Immature natural killer cell (primary cell): ENCODE results near the gene PDIA5. TPM values are rescaled to one million over a fixed set of nuclear protein-coding genes. Genes with fewer than 3 reads are reported as not detected.

Experiments
- DNase-seq, 3 donors: peaks; one replicate each; pipeline ENCODE4 v3.0.0; 2022; ENCODE audit warnings: mixed read lengths in 1 of 3
- H3K27ac Mint-ChIP-seq, 6 donors: one replicate each; pipeline ENCODE4 v1.8.0; 2020; ENCODE audit warnings: mixed read lengths in 6 of 6, mild to moderate bottlenecking in 5 of 6, inconsistent platforms in 4 of 6, moderate library complexity in 3 of 6
- H3K27me3 Mint-ChIP-seq, 3 donors: one replicate each; pipeline ENCODE4 v1.8.0; 2020 to 2021; ENCODE audit warnings: low read depth in 3 of 3, mild to moderate bottlenecking in 3 of 3, mixed read lengths in 3 of 3, moderate library complexity in 3 of 3, inconsistent platforms in 1 of 3
- H3K36me3 Mint-ChIP-seq, 3 donors: one replicate each; pipeline ENCODE4 v1.8.0; 2020; ENCODE audit warnings: mixed read lengths in 3 of 3, inconsistent platforms in 2 of 3, mild to moderate bottlenecking in 2 of 3
- H3K4me1 Mint-ChIP-seq, 2 donors: one replicate each; pipeline ENCODE4 v1.8.0; 2020; ENCODE audit warnings: inconsistent platforms in 2 of 2, mild to moderate bottlenecking in 2 of 2, mixed read lengths in 2 of 2, moderate library complexity in 1 of 2
- H3K4me3 Mint-ChIP-seq, 5 donors: one replicate each; pipeline ENCODE4 v1.8.0; 2020; ENCODE audit warnings: mild to moderate bottlenecking in 5 of 5, mixed read lengths in 5 of 5, inconsistent platforms in 3 of 5, moderate library complexity in 3 of 5
- H3K9me3 Mint-ChIP-seq, 6 donors: one replicate each; pipeline ENCODE4 v1.8.0; 2020; ENCODE audit warnings: mild to moderate bottlenecking in 6 of 6, mixed read lengths in 6 of 6, inconsistent platforms in 4 of 6, moderate library complexity in 3 of 6
- polyA plus RNA-seq, 3 donors: library from polyadenylated mRNA; unstranded; fragments of 300-500 nt; fragmentation: Illumina TruSeq; gene quantifications; one replicate each; pipeline ENCODE4 v1.2.3, GENCODE V29; 2021

The PDIA5 gene
- polyA plus RNA-seq, 3 donors from 2014 or later = 0.74 to 1.3 TPM; not detected in 1

DNA sequence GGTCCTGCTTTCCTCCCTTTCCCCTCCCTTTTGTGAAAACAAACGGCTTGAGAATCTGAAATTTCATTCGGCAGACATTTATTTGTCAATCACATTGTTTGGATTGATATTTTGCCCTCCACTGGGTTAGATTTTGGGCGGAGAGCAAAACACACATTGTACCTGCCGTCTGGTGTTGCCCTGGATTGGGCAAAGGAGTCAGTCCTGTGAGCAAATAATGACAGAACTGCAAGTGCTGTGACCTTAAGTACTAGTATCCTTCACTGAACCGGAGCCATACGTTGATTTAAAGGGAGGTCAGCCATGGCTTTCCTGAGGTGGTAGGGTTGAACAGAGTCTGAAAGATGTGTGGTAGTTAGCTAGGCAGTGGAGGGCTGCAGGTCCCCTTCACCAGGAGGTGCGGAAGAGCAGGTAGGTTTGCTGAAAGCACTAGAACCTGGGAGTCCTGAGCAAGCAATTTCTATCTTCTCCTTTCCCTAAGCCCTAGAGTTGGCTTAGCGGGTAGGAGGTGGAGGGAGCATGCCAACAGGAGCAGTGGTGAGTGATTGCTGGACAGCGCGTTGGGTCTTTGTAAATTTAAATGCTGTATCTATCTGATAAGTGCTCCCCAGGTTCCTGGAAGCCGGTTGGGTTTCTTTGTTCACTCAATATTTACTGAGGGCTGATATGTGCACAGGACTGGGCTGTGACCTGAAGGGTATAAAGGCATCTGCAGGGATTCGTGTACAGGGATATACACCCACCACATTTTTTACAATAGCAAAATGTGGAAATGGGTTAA, 2.0 kb downstream of the PDIA5 start:
- Mint-ChIP-seq H3K36me3 (no peaks in the 10 kb centered on the region), H3K27ac (no peak overlapping the region), H3K4me1 (peaks cover 16 to 18% of the 10 kb centered on the region in 2 donors), H3K9me3 (no peaks in the 10 kb centered on the region), H3K27me3 (peaks cover 1 to 11% (median 8%) of the 10 kb centered on the region in 3 donors), H3K4me3 (peak overlapping the region; percentile 2 to 71 (median 46))
- no peak for DNase-seq

DNA sequence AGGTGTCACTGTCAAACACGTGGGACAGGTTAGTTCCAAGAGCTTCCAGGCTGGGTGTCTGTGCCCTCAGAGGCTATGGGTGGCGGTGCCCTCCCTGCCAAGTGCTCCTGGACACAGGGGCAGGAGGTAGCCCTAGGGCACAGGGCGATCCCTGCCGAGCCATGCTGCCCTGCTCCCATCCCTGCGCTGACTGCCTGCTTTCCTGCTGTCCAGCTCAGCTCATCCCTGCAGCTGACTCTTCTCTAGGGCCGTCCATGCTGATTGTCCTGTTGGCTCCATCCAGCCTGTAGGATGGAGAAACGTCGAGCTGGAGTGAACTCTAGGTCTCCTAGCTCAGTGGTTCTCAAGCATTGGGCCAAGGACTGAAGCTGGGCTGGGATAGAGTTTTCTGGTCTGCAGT, 3.7 kb downstream of the PDIA5 start:
- Mint-ChIP-seq H3K4me3 (no peak overlapping the region), H3K9me3 (no peaks in the 10 kb centered on the region), H3K27ac (no peak overlapping the region), H3K27me3 (peaks cover 2 to 13% (median 6%) of the 10 kb centered on the region in 3 donors), H3K4me1 (peaks cover 16 to 18% of the 10 kb centered on the region in 2 donors), H3K36me3 (no peaks in the 10 kb centered on the region)
- no peak for DNase-seq

DNA sequence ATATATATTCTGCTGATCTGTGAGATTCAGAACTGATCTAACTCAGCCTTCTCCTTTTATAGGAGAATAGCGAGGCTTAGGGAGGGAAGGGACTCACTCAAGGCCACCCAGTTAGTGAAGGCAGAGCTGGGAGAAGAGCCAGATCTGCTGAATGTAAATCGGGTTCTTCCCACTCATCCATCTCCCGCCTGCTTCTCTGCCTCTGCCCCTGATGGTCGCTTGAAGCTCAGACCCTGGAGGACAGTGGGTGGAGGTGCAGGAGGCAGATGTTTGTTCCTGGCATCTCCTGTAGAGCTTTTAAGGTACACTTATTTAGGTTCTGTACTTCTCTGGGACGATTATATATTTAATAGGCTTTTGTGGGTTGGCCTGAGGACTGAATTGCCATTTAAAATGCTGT, 4.3 kb downstream of the PDIA5 start:
- H3K27ac Mint-ChIP-seq = no peak overlapping the region
- no peak for DNase-seq
- peaks cover 16 to 17% of the 10 kb centered on the region in 2 donors for H3K4me1 Mint-ChIP-seq
- H3K9me3 Mint-ChIP-seq = no peaks in the 10 kb centered on the region
- no peaks in the 10 kb centered on the region for H3K36me3 Mint-ChIP-seq
- no peak overlapping the region for H3K4me3 Mint-ChIP-seq
- peaks cover 2 to 13% (median 6%) of the 10 kb centered on the region in 3 donors for H3K27me3 Mint-ChIP-seq

DNA sequence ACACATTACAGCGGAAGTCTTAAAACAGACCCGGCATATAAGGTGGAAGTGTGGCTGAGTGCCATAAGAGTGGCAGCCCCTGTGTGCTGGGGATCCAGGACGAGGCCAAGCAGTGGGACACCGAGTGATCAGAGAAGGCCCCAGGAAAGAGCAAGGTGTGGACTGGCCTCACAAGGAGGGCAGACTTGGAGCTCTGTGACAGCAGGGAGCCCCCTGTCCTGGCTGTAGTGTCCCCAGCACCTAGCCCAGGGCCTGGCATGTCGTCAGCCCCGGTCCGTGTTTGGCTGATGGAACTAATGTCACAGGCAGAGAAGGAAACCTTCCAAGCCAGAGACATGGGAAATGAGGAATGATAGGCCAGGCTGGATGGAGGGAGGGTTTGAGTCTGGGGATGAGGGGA, 4.8 kb downstream of the PDIA5 start:
- no peaks in the 10 kb centered on the region for H3K9me3 Mint-ChIP-seq
- peaks cover 13% of the 10 kb centered on the region in 2 donors for H3K4me1 Mint-ChIP-seq

GRCh38 chr3:123072152-123072551, 5.3 kb downstream of the PDIA5 start:
- Mint-ChIP-seq H3K4me1 (peaks cover 10 to 12% of the 10 kb centered on the region in 2 donors), H3K9me3 (no peaks in the 10 kb centered on the region), H3K4me3 (no peak overlapping the region), H3K36me3 (no peaks in the 10 kb centered on the region), H3K27me3 (peaks cover 2 to 10% (median 4%) of the 10 kb centered on the region in 3 donors), H3K27ac (no peak overlapping the region)
- DNase-seq = no peak

More for the DNA sequence above, 4.8 kb downstream of the PDIA5 start:
- DNase-seq = no peak
- no peaks in the 10 kb centered on the region for H3K36me3 Mint-ChIP-seq
- peaks cover 2 to 10% (median 4%) of the 10 kb centered on the region in 3 donors for H3K27me3 Mint-ChIP-seq
- H3K27ac Mint-ChIP-seq = no peak overlapping the region
- no peak overlapping the region for H3K4me3 Mint-ChIP-seq

- no peaks in the 10 kb centered on the region for H3K9me3 Mint-ChIP-seq
- H3K4me3 Mint-ChIP-seq = no peak overlapping the region
- peaks cover 10 to 11% of the 10 kb centered on the region in 2 donors for H3K4me1 Mint-ChIP-seq
- H3K27me3 Mint-ChIP-seq = peaks cover 2 to 10% (median 4%) of the 10 kb centered on the region in 3 donors
- no peak overlapping the region for H3K27ac Mint-ChIP-seq
- H3K36me3 Mint-ChIP-seq = no peaks in the 10 kb centered on the region
- no peak for DNase-seq
Observed at GRCh38 chr3:123072564-123072963, 5.7 kb downstream of the PDIA5 start.

GRCh38 chr3:123075359-123075758, 8.5 kb downstream of the PDIA5 start:
- DNase-seq = no peak
- Mint-ChIP-seq H3K36me3 (no peaks in the 10 kb centered on the region), H3K9me3 (no peaks in the 10 kb centered on the region), H3K27me3 (peaks cover 0 to 2% (median 2%) of the 10 kb centered on the region in 3 donors), H3K4me1 (no peaks in the 10 kb centered on the region), H3K4me3 (no peak overlapping the region), H3K27ac (no peak overlapping the region)

- H3K27ac Mint-ChIP-seq = no peak overlapping the region
- no peaks in the 10 kb centered on the region for H3K4me1 Mint-ChIP-seq
- DNase-seq = no peak
- H3K36me3 Mint-ChIP-seq = no peaks in the 10 kb centered on the region
- H3K9me3 Mint-ChIP-seq = no peaks in the 10 kb centered on the region
- H3K27me3 Mint-ChIP-seq = peaks cover 0 to 2% (median 2%) of the 10 kb centered on the region in 3 donors
- H3K4me3 Mint-ChIP-seq = no peak overlapping the region
Observed at GRCh38 chr3:123076112-123076495, 9.3 kb downstream of the PDIA5 start.

DNA sequence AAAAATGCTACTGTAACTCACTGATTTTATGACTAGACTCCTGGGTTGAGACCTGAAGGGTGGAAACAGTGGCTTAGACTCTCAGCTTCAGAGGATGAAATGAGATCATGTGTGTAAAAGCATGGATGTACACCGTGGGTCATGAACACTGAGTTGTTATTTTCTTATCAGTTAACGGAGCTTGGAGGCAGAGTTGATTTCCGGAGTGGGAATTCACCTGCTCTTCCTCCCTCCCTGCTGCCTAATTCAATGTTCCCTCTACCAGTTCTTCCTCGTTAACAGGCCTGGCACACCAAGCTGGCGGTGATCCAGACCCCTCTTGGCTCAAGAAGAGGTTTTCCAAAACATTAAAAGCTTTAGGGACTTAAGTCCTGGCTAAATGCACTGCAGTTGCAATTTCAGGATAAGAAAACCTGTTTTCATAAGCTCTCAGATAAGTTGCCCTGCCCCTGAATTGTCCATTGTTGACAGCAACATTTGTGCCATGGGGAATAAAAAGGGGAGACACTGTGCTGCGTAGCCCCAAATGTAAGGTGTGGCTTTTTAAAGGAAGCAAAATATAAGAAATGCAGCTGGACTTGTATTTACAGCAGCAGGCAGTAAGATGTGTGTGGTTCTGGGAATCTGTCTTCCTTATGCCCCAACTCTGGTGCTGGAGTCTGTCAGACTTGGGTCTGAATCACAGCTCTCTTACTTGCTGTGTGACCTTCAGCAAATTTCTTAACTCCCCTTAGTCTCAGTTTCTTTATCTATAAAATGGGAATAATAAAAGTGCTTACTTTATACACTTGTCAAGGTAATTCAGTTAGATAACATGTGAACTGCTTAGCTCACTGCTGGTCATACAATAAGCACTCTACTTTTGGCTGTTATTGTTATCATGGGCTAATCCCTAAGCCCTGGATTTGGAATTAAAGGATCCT, 9.9 kb downstream of the PDIA5 start:
- H3K4me1 Mint-ChIP-seq = peaks cover 2 to 4% of the 10 kb centered on the region in 2 donors
- peaks cover 0 to 2% (median 2%) of the 10 kb centered on the region in 3 donors for H3K27me3 Mint-ChIP-seq
- no peaks in the 10 kb centered on the region for H3K9me3 Mint-ChIP-seq
- H3K27ac Mint-ChIP-seq = no peak overlapping the region
- H3K4me3 Mint-ChIP-seq = no peak overlapping the region
- DNase-seq = no peak
- H3K36me3 Mint-ChIP-seq = no peaks in the 10 kb centered on the region

DNA sequence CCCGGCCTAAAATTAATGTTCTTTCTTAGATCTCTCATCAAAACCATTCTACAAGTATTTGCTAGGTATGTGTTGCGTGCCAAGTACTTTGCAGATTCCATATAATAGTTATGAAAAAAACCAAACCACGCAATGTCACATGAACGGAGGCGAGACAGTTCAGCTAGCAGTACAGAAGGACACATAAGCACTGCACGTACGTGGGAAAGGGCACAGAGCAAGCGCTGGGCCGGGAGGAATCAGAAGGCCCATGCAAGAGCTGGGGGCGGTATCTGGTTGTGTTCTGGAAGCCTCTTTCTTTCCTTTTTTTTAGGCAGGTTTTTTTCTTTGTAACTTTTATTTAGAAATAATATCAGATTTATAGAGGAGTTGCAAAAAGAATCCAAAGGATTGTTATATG, 11.3 kb downstream of the PDIA5 start:
- peaks cover 12 to 16% of the 10 kb centered on the region in 2 donors for H3K4me1 Mint-ChIP-seq
- H3K4me3 Mint-ChIP-seq = no peak overlapping the region
- no peak for DNase-seq
- no peaks in the 10 kb centered on the region for H3K36me3 Mint-ChIP-seq
- no peak overlapping the region for H3K27ac Mint-ChIP-seq
- H3K27me3 Mint-ChIP-seq = peaks cover 0 to 2% (median 2%) of the 10 kb centered on the region in 3 donors
- no peaks in the 10 kb centered on the region for H3K9me3 Mint-ChIP-seq

GRCh38 chr3:123080864-123081562, 14.2 kb downstream of the PDIA5 start:
- Mint-ChIP-seq H3K4me1 (peaks cover 27 to 41% of the 10 kb centered on the region in 2 donors), H3K27me3 (peaks cover 0 to 4% (median 3%) of the 10 kb centered on the region in 3 donors), H3K27ac (no peak overlapping the region), H3K4me3 (no peak overlapping the region), H3K36me3 (no peaks in the 10 kb centered on the region), H3K9me3 (no peaks in the 10 kb centered on the region)
- no peak for DNase-seq

- no peaks in the 10 kb centered on the region for H3K9me3 Mint-ChIP-seq
- H3K4me3 Mint-ChIP-seq = peak overlapping the region in 1 of 5 donors; percentile 10
- no peak for DNase-seq
- H3K4me1 Mint-ChIP-seq = peaks cover 27 to 41% of the 10 kb centered on the region in 2 donors
- peaks cover 0 to 4% (median 3%) of the 10 kb centered on the region in 3 donors for H3K27me3 Mint-ChIP-seq
- peak overlapping the region in 1 of 6 donors; percentile 31 for H3K27ac Mint-ChIP-seq
- no peaks in the 10 kb centered on the region for H3K36me3 Mint-ChIP-seq
Observed at GRCh38 chr3:123081718-123082369, 15.0 kb downstream of the PDIA5 start.
